HEK293 (cell line): Measurements from ENCODE around the gene AP1S1.

Experiments
- CTCF ChIA-PET: fragments of 350-600 bp; formaldehyde crosslinking; extraction: SDS; loops from one replicate; lab custom pipeline; 2021; ENCODE audit warnings: antibody characterized with exemption; lab: Yijun Ruan, JAX
- POLR2A ChIA-PET: fragments of 300-600 bp; formaldehyde crosslinking; extraction: SDS; loops from one replicate; lab custom pipeline; 2020; ENCODE audit warnings: antibody characterized with exemption, inconsistent platforms; lab: Yijun Ruan, JAX
- H3K27ac ChIP-seq: fragments of 200-500 bp; sonication (Bioruptor generic); 2 replicates; pipeline ENCODE4 v1.5.1; 2014; ENCODE audit warnings: low read depth, low read length, control low read depth, inconsistent platforms; ENCODE audit errors: extremely low read depth
- H3K36me3 ChIP-seq, 2 experiments: fragments of 200-500 bp in 1 of 2; sonication (Bioruptor generic) in 1 of 2; 1 replicate in 1 of 2; 2 replicates in 1 of 2; pipeline ENCODE4 v1.5.1; 2014 to 2017; ENCODE audit warnings: inconsistent platforms in 2 of 2, low read length in 2 of 2; ENCODE audit not compliant: control insufficient read depth in 2 of 2, insufficient read depth in 1 of 2
- H3K4me1 ChIP-seq: fragments of 200-500 bp; sonication (Bioruptor generic); 2 replicates; pipeline ENCODE4 v1.5.1; 2014; ENCODE audit warnings: mild to moderate bottlenecking, low read length, inconsistent platforms; ENCODE audit not compliant: control insufficient read depth, insufficient read depth
- H3K4me3 ChIP-seq: 2 replicates; pipeline ENCODE4 v1.5.1; 2011; ENCODE audit warnings: low read depth, mild to moderate bottlenecking, control low read depth, low read length, moderate library complexity
- H3K9me3 ChIP-seq: fragments of 200-500 bp; sonication (Bioruptor generic); 2 replicates; pipeline ENCODE4 v1.5.1; 2014; ENCODE audit warnings: low read depth, low read length, inconsistent platforms; ENCODE audit not compliant: control insufficient read depth, insufficient read depth
- EGR2 ChIP-seq: fragments of 450-650 bp; formaldehyde crosslinking; IDR thresholded peaks from 2 replicates; pipeline ENCODE4 v1.5.1; 2016; ENCODE audit warnings: low read depth, missing biosample characterization, missing genetic modification characterization
- GLIS1 ChIP-seq: fragments of 450-650 bp; formaldehyde crosslinking; IDR thresholded peaks from 2 replicates; pipeline ENCODE4 v1.5.1; 2016; ENCODE audit warnings: missing biosample characterization, missing genetic modification characterization
- IKZF3 ChIP-seq: fragments of 450-650 bp; IDR thresholded peaks from 2 replicates; pipeline ENCODE4 v1.5.0; 2018; ENCODE audit warnings: missing biosample characterization, mild to moderate bottlenecking, missing genetic modification characterization, moderate library complexity
- KLF10 ChIP-seq: fragments of 450-650 bp; IDR thresholded peaks from 2 replicates; pipeline ENCODE4 v1.5.1; 2018; ENCODE audit warnings: missing biosample characterization, mild to moderate bottlenecking, missing genetic modification characterization
- PBX3 ChIP-seq: sonication (generic); formaldehyde crosslinking; IDR thresholded peaks from 2 replicates; pipeline ENCODE4 v1.8.1; 2022; ENCODE audit warnings: mild to moderate bottlenecking, moderate library complexity, missing genetic modification reagents
- PRDM10 ChIP-seq: fragments of 450-650 bp; formaldehyde crosslinking; IDR thresholded peaks from 2 replicates; pipeline ENCODE4 v1.5.1; 2016; ENCODE audit warnings: missing biosample characterization, missing genetic modification characterization
- ZBTB20 ChIP-seq: fragments of 450-650 bp; formaldehyde crosslinking; IDR thresholded peaks from 2 replicates; pipeline ENCODE4 v1.5.1; 2016; ENCODE audit warnings: missing biosample characterization, missing genetic modification characterization
- ZBTB6 ChIP-seq: fragments of 450-650 bp; formaldehyde crosslinking; IDR thresholded peaks from 2 replicates; pipeline ENCODE4 v1.5.1; 2017; ENCODE audit warnings: missing biosample characterization, missing genetic modification characterization
- ZBTB8A ChIP-seq: fragments of 450-650 bp; formaldehyde crosslinking; IDR thresholded peaks from 2 replicates; pipeline ENCODE4 v1.5.1; 2016; ENCODE audit warnings: missing biosample characterization, missing genetic modification characterization
- ZFHX2 ChIP-seq: fragments of 450-650 bp; formaldehyde crosslinking; conservative IDR thresholded peaks from 2 replicates; pipeline ENCODE4 v1.5.1; 2016; ENCODE audit warnings: missing biosample characterization, missing genetic modification characterization
- ZFP69B ChIP-seq: fragments of 450-650 bp; formaldehyde crosslinking; IDR thresholded peaks from 2 replicates; pipeline ENCODE4 v1.5.1; 2016; ENCODE audit warnings: missing biosample characterization, missing genetic modification characterization
- ZIC2 ChIP-seq: fragments of 450-650 bp; formaldehyde crosslinking; IDR thresholded peaks from 2 replicates; pipeline ENCODE4 v1.5.1; 2016; ENCODE audit warnings: missing biosample characterization, missing genetic modification characterization
- ZNF114 ChIP-seq: fragments of 450-650 bp; formaldehyde crosslinking; IDR thresholded peaks from 2 replicates; pipeline ENCODE4 v1.5.0; 2017; ENCODE audit warnings: missing biosample characterization, missing genetic modification characterization
- ZNF121 ChIP-seq: fragments of 450-650 bp; formaldehyde crosslinking; IDR thresholded peaks from 2 replicates; pipeline ENCODE4 v1.5.1; 2016; ENCODE audit warnings: missing biosample characterization, missing genetic modification characterization
- ZNF223 ChIP-seq: fragments of 450-650 bp; formaldehyde crosslinking; IDR thresholded peaks from 2 replicates; pipeline ENCODE4 v1.5.1; 2016; ENCODE audit warnings: missing biosample characterization, missing genetic modification characterization
- ZNF335 ChIP-seq: fragments of 450-650 bp; formaldehyde crosslinking; conservative IDR thresholded peaks from 2 replicates; pipeline ENCODE4 v1.5.1; 2016; ENCODE audit warnings: missing biosample characterization, missing genetic modification characterization
- ZNF362 ChIP-seq: fragments of 450-650 bp; formaldehyde crosslinking; IDR thresholded peaks from 2 replicates; pipeline ENCODE4 v1.5.1; 2016; ENCODE audit warnings: missing biosample characterization, missing genetic modification characterization
- ZNF529 ChIP-seq: fragments of 450-650 bp; formaldehyde crosslinking; IDR thresholded peaks from 2 replicates; pipeline ENCODE4 v1.5.1; 2017; ENCODE audit warnings: missing genetic modification characterization, missing biosample characterization; ENCODE audit not compliant: insufficient replicate concordance
- ZNF660 ChIP-seq: fragments of 450-650 bp; IDR thresholded peaks from 2 replicates; pipeline ENCODE4 v1.5.1; 2018; ENCODE audit warnings: missing biosample characterization, mild to moderate bottlenecking, missing genetic modification characterization
- ZNF670 ChIP-seq: fragments of 450-650 bp; formaldehyde crosslinking; IDR thresholded peaks from 2 replicates; pipeline ENCODE4 v1.5.1; 2016; ENCODE audit warnings: missing biosample characterization, missing genetic modification characterization, low read depth
- ZNF830 ChIP-seq: fragments of 450-650 bp; IDR thresholded peaks from 2 replicates; pipeline ENCODE4 v1.5.0; 2018; ENCODE audit warnings: missing biosample characterization, missing genetic modification characterization, low read depth, mild to moderate bottlenecking, moderate library complexity
- ZSCAN18 ChIP-seq: fragments of 450-650 bp; formaldehyde crosslinking; IDR thresholded peaks from 2 replicates; pipeline ENCODE4 v1.5.1; 2016; ENCODE audit warnings: missing biosample characterization, missing genetic modification characterization
- ZSCAN30 ChIP-seq: fragments of 450-650 bp; IDR thresholded peaks from 2 replicates; pipeline ENCODE4 v1.5.1; 2018; ENCODE audit warnings: missing biosample characterization, mild to moderate bottlenecking, missing genetic modification characterization, moderate library complexity

AP1S1 gene

DNA sequence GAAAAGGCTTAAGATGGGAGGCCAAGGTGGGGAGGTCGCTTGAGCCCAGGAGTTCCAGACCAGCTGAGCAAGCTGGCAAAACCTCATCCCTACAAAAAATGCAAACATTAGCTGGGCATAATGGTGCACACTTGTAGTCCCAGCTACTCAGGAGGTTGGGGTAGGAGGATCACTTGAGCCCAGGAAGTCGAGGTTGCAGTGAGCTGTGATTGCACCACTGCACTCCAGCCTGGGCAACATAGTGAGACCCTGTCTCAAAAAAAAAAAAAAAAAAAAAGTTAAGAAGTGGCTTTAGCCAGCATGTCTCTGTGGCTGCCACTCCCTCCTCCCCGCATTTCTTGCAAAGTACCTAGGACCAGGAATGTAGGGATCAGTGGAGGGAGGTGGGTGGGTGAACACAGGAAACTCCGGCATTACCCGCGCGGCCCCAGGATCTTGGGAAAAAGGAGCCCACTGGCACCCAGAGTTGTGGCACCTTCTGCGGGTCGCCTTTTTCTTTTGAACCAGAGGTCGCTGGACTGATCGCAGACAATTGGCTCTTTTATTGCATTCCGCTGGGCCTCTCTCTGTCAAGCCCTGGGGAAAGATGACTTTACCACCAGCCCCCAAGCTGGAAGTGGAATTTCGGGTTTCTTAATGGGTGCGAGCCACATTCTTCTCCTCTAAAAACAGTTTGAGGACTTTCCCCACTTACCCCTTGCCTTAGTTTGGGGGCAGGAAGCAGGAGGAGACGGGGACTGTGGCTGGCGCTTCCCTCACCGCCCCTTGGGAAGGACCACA is 7.6 kb downstream of the AP1S1 start:
- POLR2A ChIA-PET = interaction anchor here (0.8 kb wide), 2 partner anchors 20 to 42 kb away, joined by 3 read pairs; no protein-coding TSS in a partner anchor
- Histone ChIP-seq H3K36me3 (peaks cover 3 to 17% of the 10 kb centered on the region in 2 experiments; a peak in 2 of 3 replicates), H3K4me3 (no peak overlapping the region), H3K27ac (no peak overlapping the region), H3K9me3 (no peaks in the 10 kb centered on the region), H3K4me1 (peaks cover 14% of the 10 kb centered on the region)
- CTCF ChIA-PET = interaction anchor here (1.3 kb wide), 1 partner anchor 18 kb away, joined by 8 read pairs; no protein-coding TSS in a partner anchor
- no peak for TF ChIP-seq ZSCAN18
- peak; percentile 80 for TF ChIP-seq PRDM10 (tag by site-specific recombination)
- TF ChIP-seq ZNF121 (tag by site-specific recombination) = peak; percentile 99
- TF ChIP-seq ZNF362 (tag by site-specific recombination) = peak; percentile 59; the same call in 1 of the 2 replicates

- peak overlapping the region; percentile 22; the same call in 1 of the 2 replicates for H3K4me3 ChIP-seq
- H3K36me3 ChIP-seq = peaks cover 3 to 11% of the 10 kb centered on the region in 2 experiments; a peak in 2 of 3 replicates
- peaks cover 18% of the 10 kb centered on the region for H3K4me1 ChIP-seq
- ChIA-PET POLR2A (interaction anchor here (0.8 to 1.0 kb wide), 4 partner anchors 11 to 288 kb away, joined by 3 to 5 read pairs (median 4); partner anchors contain the start of genes SRRT and TRIM56), CTCF (interaction anchor here (0.8 to 1.2 kb wide), 3 partner anchors 8 to 128 kb away, joined by 3 to 4 read pairs (median 4); no protein-coding TSS in a partner anchor)
- H3K9me3 ChIP-seq = no peaks in the 10 kb centered on the region
- no peak overlapping the region for H3K27ac ChIP-seq
- TF ChIP-seq EGR2 = peak; percentile 23
- TF ChIP-seq ZBTB20 = peak; percentile 47; the same call in 1 of the 2 replicates
- peak; percentile 87 for TF ChIP-seq ZBTB6 (tag by site-specific recombination)
- TF ChIP-seq ZNF670 = no peak
- peak; percentile 32; the same call in 1 of the 2 replicates for TF ChIP-seq KLF10
- peak; percentile 86 for TF ChIP-seq IKZF3 (tag by site-specific recombination)
- peak; percentile 63 for TF ChIP-seq ZIC2 (tag by site-specific recombination)
- peak; percentile 79; the same call in 1 of the 2 replicates for TF ChIP-seq PBX3 (CRISPR knock-in tag)
- TF ChIP-seq ZNF529 (tag by site-specific recombination) = no peak
- TF ChIP-seq ZNF223 (tag by site-specific recombination) = peak; percentile 84
- no peak for TF ChIP-seq ZNF830 (tag by site-specific recombination)
- TF ChIP-seq GLIS1 (tag by site-specific recombination) = peak; percentile 55
- peak; percentile 56; the same call in 1 of the 2 replicates for TF ChIP-seq ZSCAN30 (tag by site-specific recombination)
- TF ChIP-seq ZFHX2 = peak; percentile 81
- no peak for TF ChIP-seq ZNF114 (tag by site-specific recombination)
- TF ChIP-seq ZNF335 = peak; percentile 49; the same call in 1 of the 2 replicates
- TF ChIP-seq ZFP69B (tag by site-specific recombination) = no peak
- TF ChIP-seq ZBTB8A (tag by site-specific recombination) = 0 out of 2 replicates have a peak, but pooled peaks have one; percentile 11
- TF ChIP-seq ZNF660 = peak; percentile 26; the same call in 1 of the 2 replicates
Measured at GRCh38 chr7:101162551-101163278, 8.4 kb downstream of the AP1S1 start.
